Caco-2 (cell line): ENCODE data around the gene ZNF582. TPM values are rescaled to one million over a fixed set of nuclear protein-coding genes. Genes with fewer than 3 reads are reported as not detected.

Source experiments
- BruUV-seq: library from RNA; stranded (reverse); fragments of 400-500 nt; replicated peaks from 2 replicates; lab custom pipeline; 2021; lab: Mats Ljungman, UMichigan
- CTCF ChIA-PET: fragments of 300-600 bp; sonication (Branson Sonifier 250); formaldehyde crosslinking; loops from one replicate; lab custom pipeline; 2022; ENCODE audit warnings: antibody characterized with exemption; lab: Charles Lee
- POLR2A ChIA-PET: fragments of 300-600 bp; sonication (Branson Sonifier 250); formaldehyde crosslinking; loops from one replicate; lab custom pipeline; 2022; ENCODE audit warnings: antibody characterized with exemption; lab: Charles Lee
- DNase-seq, 2 experiments: peaks; one replicate each; pipeline versions ENCODE4 v3.0.0 to v3.0.0-alpha.2; 2020 to 2022
- H3K27me3 ChIP-seq: replicated peaks from 2 replicates; pipeline ENCODE4 v1.6.0; 2011; ENCODE audit warnings: low read length; ENCODE audit not compliant: control insufficient read depth, insufficient read depth
- H3K36me3 ChIP-seq: 2 replicates; pipeline ENCODE4 v1.5.1; 2011; ENCODE audit warnings: low read length; ENCODE audit not compliant: control insufficient read depth, insufficient read depth
- H3K4me1 ChIP-seq: fragments of 250-450 bp; sonication (Bioruptor Pico); 2 replicates; pipeline ENCODE4 v1.5.1; 2020; ENCODE audit warnings: mild to moderate bottlenecking
- H3K4me3 ChIP-seq: 2 replicates; pipeline ENCODE4 v1.5.1; 2011; ENCODE audit warnings: low read depth, mild to moderate bottlenecking, control low read depth, low read length
- H3K9me3 ChIP-seq: fragments of 250-450 bp; sonication (Bioruptor Pico); 2 replicates; pipeline ENCODE4 v1.5.1; 2020; ENCODE audit warnings: mild to moderate bottlenecking, moderate library complexity
- H3K27ac Mint-ChIP-seq: one replicate; pipeline ENCODE4 v1.8.0; 2022; ENCODE audit warnings: mixed read lengths; ENCODE audit not compliant: unreplicated experiment
- H3K27me3 Mint-ChIP-seq: one replicate; pipeline ENCODE4 v1.8.0; 2022; ENCODE audit warnings: mixed read lengths; ENCODE audit not compliant: insufficient read depth, unreplicated experiment
- H3K36me3 Mint-ChIP-seq: one replicate; pipeline ENCODE4 v1.8.0; 2022; ENCODE audit warnings: mild to moderate bottlenecking, mixed read lengths; ENCODE audit not compliant: insufficient read depth, unreplicated experiment
- H3K4me1 Mint-ChIP-seq: one replicate; pipeline ENCODE4 v1.8.0; 2022; ENCODE audit warnings: low read depth, mixed read lengths; ENCODE audit not compliant: unreplicated experiment
- H3K4me3 Mint-ChIP-seq: one replicate; pipeline ENCODE4 v1.8.0; 2022; ENCODE audit warnings: mild to moderate bottlenecking, moderate library complexity, mixed read lengths; ENCODE audit not compliant: unreplicated experiment
- H3K9me3 Mint-ChIP-seq: one replicate; pipeline ENCODE4 v1.8.0; 2022; ENCODE audit warnings: mixed read lengths; ENCODE audit not compliant: unreplicated experiment
- intact Hi-C: fragments of 100-400 bp; cut with micrococcal nuclease; formaldehyde crosslinking; loops from one replicate; pipeline ENCODE4 v1.10.0; 2022; ENCODE audit not compliant: unreplicated experiment
- total RNA-seq: library from RNA; stranded (reverse); gene quantifications from 2 replicates; pipeline ENCODE4 v1.2.3, GENCODE V29; 2022
- TF ChIP-seq, protein P1 (sequence below), 2 experiments: fragments of 200-600 bp in 1 of 2; IDR thresholded peaks; 1 replicate in 1 of 2; 2 replicates in 1 of 2; pipeline versions ENCODE4 v1.5.1 to v1.8.0; 2011 to 2022; ENCODE audit warnings: antibody characterized with exemption in 1 of 2, control low read depth in 1 of 2, inconsistent platforms in 1 of 2, low read depth in 1 of 2, low read length in 1 of 2, mild to moderate bottlenecking in 1 of 2, moderate library complexity in 1 of 2; ENCODE audit not compliant: insufficient read depth in 1 of 2, severe bottlenecking in 1 of 2, unreplicated experiment in 1 of 2

ZNF582 gene
- total RNA-seq, 1 experiment from 2014 or later: not detected

DNA sequence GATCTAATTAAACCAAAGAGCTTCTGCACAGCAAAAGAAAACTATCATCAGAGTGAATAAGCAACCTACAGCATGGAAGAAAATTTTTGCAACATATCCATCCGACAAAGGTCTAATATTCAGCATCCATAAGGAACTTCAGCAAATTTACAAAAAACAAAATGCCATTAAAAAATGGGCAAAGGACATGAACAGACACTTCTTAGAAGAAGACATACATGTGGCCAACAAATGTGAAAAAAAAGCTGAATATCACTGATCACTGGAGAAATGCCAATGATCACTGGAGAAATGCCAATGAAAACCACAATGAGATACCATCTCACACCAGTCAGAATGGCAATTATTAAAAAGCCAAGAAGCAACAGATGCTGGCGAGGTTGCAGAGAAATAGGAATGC is 32.5 kb downstream of the ZNF582 start:
- no peaks in the 10 kb centered on the region for H3K4me1 Mint-ChIP-seq
- Histone ChIP-seq H3K9me3 (peaks cover 11% of the 10 kb centered on the region; the same call in 1 of the 2 replicates), H3K36me3 (no peaks in the 10 kb centered on the region), H3K4me3 (no peak overlapping the region), H3K4me1 (peaks cover under 1% of the 10 kb centered on the region; the same call in 1 of the 2 replicates), H3K27me3 (no peaks in the 10 kb centered on the region)
- CTCF ChIA-PET: no interaction called here
- BruUV-seq: no TSS peak
- TF ChIP-seq, protein P1, sequence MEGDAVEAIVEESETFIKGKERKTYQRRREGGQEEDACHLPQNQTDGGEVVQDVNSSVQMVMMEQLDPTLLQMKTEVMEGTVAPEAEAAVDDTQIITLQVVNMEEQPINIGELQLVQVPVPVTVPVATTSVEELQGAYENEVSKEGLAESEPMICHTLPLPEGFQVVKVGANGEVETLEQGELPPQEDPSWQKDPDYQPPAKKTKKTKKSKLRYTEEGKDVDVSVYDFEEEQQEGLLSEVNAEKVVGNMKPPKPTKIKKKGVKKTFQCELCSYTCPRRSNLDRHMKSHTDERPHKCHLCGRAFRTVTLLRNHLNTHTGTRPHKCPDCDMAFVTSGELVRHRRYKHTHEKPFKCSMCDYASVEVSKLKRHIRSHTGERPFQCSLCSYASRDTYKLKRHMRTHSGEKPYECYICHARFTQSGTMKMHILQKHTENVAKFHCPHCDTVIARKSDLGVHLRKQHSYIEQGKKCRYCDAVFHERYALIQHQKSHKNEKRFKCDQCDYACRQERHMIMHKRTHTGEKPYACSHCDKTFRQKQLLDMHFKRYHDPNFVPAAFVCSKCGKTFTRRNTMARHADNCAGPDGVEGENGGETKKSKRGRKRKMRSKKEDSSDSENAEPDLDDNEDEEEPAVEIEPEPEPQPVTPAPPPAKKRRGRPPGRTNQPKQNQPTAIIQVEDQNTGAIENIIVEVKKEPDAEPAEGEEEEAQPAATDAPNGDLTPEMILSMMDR (IDR thresholded peaks at IDR 0.05; ENCODE audit: insufficient read depth in 1 of 2, low read depth in 1 of 2, low read length in 1 of 2, severe bottlenecking in 1 of 2, unreplicated experiment in 1 of 2): no peak
- no peaks in the 10 kb centered on the region for H3K27me3 Mint-ChIP-seq
- POLR2A ChIA-PET: no interaction called here
- no peak overlapping the region for H3K4me3 Mint-ChIP-seq
- peaks cover 66% of the 10 kb centered on the region for H3K9me3 Mint-ChIP-seq
- intact Hi-C loops: no loop called here
- no peaks in the 10 kb centered on the region for H3K36me3 Mint-ChIP-seq
- no peak for DNase-seq
- no peak overlapping the region for H3K27ac Mint-ChIP-seq

DNA sequence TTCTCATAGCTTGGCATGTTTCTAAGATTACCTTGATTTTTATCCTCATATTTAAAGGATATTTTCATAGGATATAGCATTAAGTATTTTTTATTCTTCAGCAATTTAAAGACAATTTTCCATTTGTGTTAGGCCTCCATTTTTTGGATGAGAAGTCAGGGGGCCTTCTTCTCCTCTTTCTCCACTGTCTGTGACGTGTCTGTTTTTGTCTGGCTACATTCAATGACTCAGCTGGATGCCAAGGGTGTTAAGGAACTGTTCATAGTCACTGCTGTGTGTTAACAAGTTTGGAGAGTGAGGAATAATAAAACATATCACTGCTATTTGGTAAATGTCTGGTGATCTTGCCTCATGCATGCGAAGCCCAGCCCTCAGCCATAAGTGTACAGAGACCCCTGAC is 36.4 kb downstream of the ZNF582 start:
- POLR2A ChIA-PET: no interaction called here
- intact Hi-C loops: no loop called here
- Histone ChIP-seq H3K27me3 (no peaks in the 10 kb centered on the region), H3K9me3 (peaks cover 4% of the 10 kb centered on the region; the same call in 1 of the 2 replicates), H3K4me1 (peaks cover 4% of the 10 kb centered on the region; the same call in 1 of the 2 replicates), H3K4me3 (no peak overlapping the region), H3K36me3 (no peaks in the 10 kb centered on the region)
- TF ChIP-seq, protein P1 (IDR thresholded peaks at IDR 0.05; ENCODE audit: insufficient read depth in 1 of 2, low read depth in 1 of 2, low read length in 1 of 2, severe bottlenecking in 1 of 2, unreplicated experiment in 1 of 2): no peak
- no peaks in the 10 kb centered on the region for H3K36me3 Mint-ChIP-seq
- H3K4me3 Mint-ChIP-seq: no peak overlapping the region
- no peaks in the 10 kb centered on the region for H3K4me1 Mint-ChIP-seq
- peaks cover 70% of the 10 kb centered on the region for H3K9me3 Mint-ChIP-seq
- DNase-seq: no peak
- no peaks in the 10 kb centered on the region for H3K27me3 Mint-ChIP-seq
- H3K27ac Mint-ChIP-seq: no peak overlapping the region
- CTCF ChIA-PET: no interaction called here
- BruUV-seq: no TSS peak

DNA sequence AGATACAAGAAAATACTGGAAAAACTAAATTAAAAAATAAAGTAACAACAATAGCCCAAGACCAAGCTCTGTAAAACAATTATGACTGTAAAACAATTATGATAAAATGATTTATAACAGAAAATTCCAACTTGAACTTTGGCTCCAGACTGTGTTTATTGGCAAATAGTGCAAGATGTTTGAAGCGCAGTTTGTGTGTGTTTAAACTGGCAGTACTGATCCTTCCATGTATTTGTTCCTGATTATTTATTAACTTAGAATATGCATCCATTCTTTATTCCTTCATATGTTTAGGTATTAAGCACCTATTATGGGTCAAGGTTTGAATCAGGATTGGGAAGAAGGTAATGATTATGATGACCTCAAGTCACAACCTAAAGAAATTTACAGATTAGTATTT is 37.8 kb downstream of the ZNF582 start:
- Mint-ChIP-seq H3K4me3 (no peak overlapping the region), H3K36me3 (no peaks in the 10 kb centered on the region), H3K27ac (no peak overlapping the region), H3K27me3 (no peaks in the 10 kb centered on the region), H3K4me1 (no peaks in the 10 kb centered on the region), H3K9me3 (peaks cover 71% of the 10 kb centered on the region)
- BruUV-seq: no TSS peak
- intact Hi-C loops: no loop called here
- Histone ChIP-seq H3K4me1 (peaks cover 4% of the 10 kb centered on the region; the same call in 1 of the 2 replicates), H3K36me3 (no peaks in the 10 kb centered on the region), H3K9me3 (peaks cover 4% of the 10 kb centered on the region; the same call in 1 of the 2 replicates), H3K27me3 (no peaks in the 10 kb centered on the region), H3K4me3 (no peak overlapping the region)
- POLR2A ChIA-PET: no interaction called here
- no peak for DNase-seq
- TF ChIP-seq, protein P1 (IDR thresholded peaks at IDR 0.05; ENCODE audit: insufficient read depth in 1 of 2, low read depth in 1 of 2, low read length in 1 of 2, severe bottlenecking in 1 of 2, unreplicated experiment in 1 of 2): no peak
- CTCF ChIA-PET: no interaction called here
